GM18498 (cell line): Measurements from ENCODE around the gene LRRC58.
"Not testable (repeated sequence)": the region's sequence is repeated elsewhere in the genome, so short reads cannot be mapped to it uniquely, and the experiment has no call there.

Experiments used
- ATAC-seq: cut with Tn5 transposase; IDR thresholded peaks from one replicate; pipeline ENCODE4 v1.9.1; 2021; ENCODE audit warnings: mild to moderate bottlenecking, moderate library complexity; ENCODE audit not compliant: unreplicated experiment

LRRC58 gene

GRCh38 chr3:120341658-120342346, 7.4 kb downstream of the LRRC58 start:
- no peak for ATAC-seq

GRCh38 chr3:120339362-120339761, 9.8 kb downstream of the LRRC58 start:
- no peak for ATAC-seq

GRCh38 chr3:120338517-120338916, 10.6 kb downstream of the LRRC58 start:
- ATAC-seq, result no peak

GRCh38 chr3:120332646-120333045, 16.5 kb downstream of the LRRC58 start:
- no peak for ATAC-seq

GRCh38 chr3:120331076-120331475, 18.1 kb downstream of the LRRC58 start:
- ATAC-seq, result no peak

- no peak for ATAC-seq
These were observed 22.4 kb downstream of the LRRC58 start for GRCh38 chr3:120326784-120327183.

- ATAC-seq, result no peak
These were observed 25.0 kb downstream of the LRRC58 start for GRCh38 chr3:120324190-120324589.

- not testable (repeated sequence) for ATAC-seq
These were observed 25.4 kb downstream of the LRRC58 start for GRCh38 chr3:120323761-120324160.

GRCh38 chr3:120311863-120312794, 37.0 kb downstream of the LRRC58 start:
- no peak for ATAC-seq

GRCh38 chr3:120306519-120307455, 42.4 kb downstream of the LRRC58 start:
- no peak for ATAC-seq

- no peak for ATAC-seq
These were observed 44.5 kb downstream of the LRRC58 start for GRCh38 chr3:120304616-120305015.

- no peak for ATAC-seq
These were observed 46.8 kb downstream of the LRRC58 start for GRCh38 chr3:120302361-120302760.

- no peak for ATAC-seq
These were observed 48.2 kb downstream of the LRRC58 start for GRCh38 chr3:120300971-120301370.

GRCh38 chr3:120299403-120299802, 49.8 kb downstream of the LRRC58 start:
- ATAC-seq, result no peak

- no peak for ATAC-seq
These were observed 50.2 kb downstream of the LRRC58 start for GRCh38 chr3:120298996-120299395.

GRCh38 chr3:120291552-120291951, 57.6 kb downstream of the LRRC58 start:
- not testable (repeated sequence) for ATAC-seq

- ATAC-seq, result no peak
These were observed 59.5 kb downstream of the LRRC58 start for GRCh38 chr3:120289636-120290035.

GRCh38 chr3:120286465-120286864, 62.7 kb downstream of the LRRC58 start:
- ATAC-seq, result no peak

- no peak for ATAC-seq
These were observed 63.7 kb downstream of the LRRC58 start for GRCh38 chr3:120285508-120285841.

- ATAC-seq, result no peak
These were observed 64.2 kb downstream of the LRRC58 start, which contains the start of gene GPR156 for GRCh38 chr3:120284747-120285507. GPR156 (minus strand) TSS chr3:120285222; CDS start chr3:120244098, 41,124 bp downstream.
